HT1080 (cell line): ENCODE data around the gene SRCAP. TPM values are rescaled to one million over a fixed set of nuclear protein-coding genes. Genes with fewer than 3 reads are reported as not detected.

ENCODE experiments used
- DNase-seq: peaks from one replicate; pipeline ENCODE4 v3.0.0-alpha.2; 2015; ENCODE audit warnings: low read depth
- polyA plus RNA-seq, 2 experiments: library from polyadenylated mRNA; depleted of rRNA; stranded (reverse); fragments of >200 nt; gene quantifications; 2 replicates each; pipeline ENCODE4 v1.2.3, GENCODE V29; 2015
- total RNA-seq: library from RNA; depleted of rRNA; stranded (reverse); fragments of >200 nt; shearing (Covaris generic); gene quantifications from 2 replicates; pipeline ENCODE4 v1.2.3, GENCODE V29; 2014; rRNA removed

Gene SRCAP
- total RNA-seq, result 17.3 and 22.9 TPM in 2 replicates
- polyA plus RNA-seq (2015; cell fraction: cytosol; rRNA removed), result 12.7 and 13.1 TPM in 2 replicates
- 30.3 and 35.2 TPM in 2 replicates for polyA plus RNA-seq (2015; cell fraction: nucleus; rRNA removed)

- DNase-seq, result peak; percentile 78
Measured at GRCh38 chr16:30698816-30699614, at the start of gene SRCAP. SRCAP (plus strand) TSS chr16:30699171; CDS start chr16:30700825, 1,654 bp downstream.

GRCh38 chr16:30649725-30650368 lies 49.1 kb upstream of the SRCAP start:
- DNase-seq, result no peak

- peak; percentile 99 for DNase-seq
Measured at GRCh38 chr16:30650369-30651123, 48.4 kb upstream of the SRCAP start, which contains the start of gene PRR14. PRR14 (plus strand) TSS chr16:30650960; CDS start chr16:30651646, 686 bp downstream.

- peak; percentile 65 for DNase-seq
Measured at GRCh38 chr16:30651124-30652004, 47.6 kb upstream of the SRCAP start.

- no peak for DNase-seq
Measured at GRCh38 chr16:30652005-30652296, 47.0 kb upstream of the SRCAP start.

- DNase-seq, result no peak
Measured at GRCh38 chr16:30652718-30653117, 46.3 kb upstream of the SRCAP start.

- no peak for DNase-seq
Measured at GRCh38 chr16:30654856-30655255, 44.1 kb upstream of the SRCAP start.

GRCh38 chr16:30655815-30656347 lies 43.1 kb upstream of the SRCAP start:
- no peak for DNase-seq

GRCh38 chr16:30656388-30656787 lies 42.6 kb upstream of the SRCAP start:
- DNase-seq, result no peak

GRCh38 chr16:30656974-30657865 lies 41.8 kb upstream of the SRCAP start:
- DNase-seq, result no peak

- DNase-seq, result peak; percentile 100
Measured at GRCh38 chr16:30657866-30658730, 40.9 kb upstream of the SRCAP start, which contains the start of gene FBRS. FBRS (plus strand) TSS chr16:30658431; CDS start chr16:30659519, 1,088 bp downstream.

GRCh38 chr16:30658731-30659506 lies 40.1 kb upstream of the SRCAP start:
- peak; percentile 96 for DNase-seq

- no peak for DNase-seq
Measured at GRCh38 chr16:30659507-30660423, 39.2 kb upstream of the SRCAP start.

GRCh38 chr16:30660424-30661261 lies 38.3 kb upstream of the SRCAP start:
- no peak for DNase-seq

GRCh38 chr16:30662449-30662848 lies 36.5 kb upstream of the SRCAP start:
- no peak for DNase-seq

GRCh38 chr16:30663038-30663437 lies 35.9 kb upstream of the SRCAP start:
- no peak for DNase-seq
